ENCODE measurements around the gene ERAP2. TPM values are rescaled to one million over a fixed set of nuclear protein-coding genes. Genes with fewer than 3 reads are reported as not detected.

Gene ERAP2
- polyA plus RNA-seq, 1 donor from 2014 or later, result not detected

GRCh38 chr5:96909003-96909402 is 32.7 kb downstream of the ERAP2 start:
- Histone ChIP-seq H3K79me2 (replicated peaks; ENCODE audit: insufficient read depth, low read length) (no peaks in the 10 kb centered on the region), H3K4me2 (ENCODE audit: low read length) (no peak overlapping the region), H3F3A (ENCODE audit: insufficient read depth, low read length, poor library complexity, severe bottlenecking) (no peaks in the 10 kb centered on the region), H3K36me3 (ENCODE audit: insufficient read depth, low read length) (no peaks in the 10 kb centered on the region), H3K4me3 (ENCODE audit: low read length) (no peak overlapping the region), H2AFZ (ENCODE audit: low read depth, low read length) (no peak overlapping the region), H3K9me2 (ENCODE audit: insufficient read depth, low read length) (no peaks in the 10 kb centered on the region), H3K9ac (ENCODE audit: low read length) (no peak overlapping the region), H3K9me3 (ENCODE audit: low read length) (no peaks in the 10 kb centered on the region), H3K27ac (ENCODE audit: low read length) (no peak overlapping the region), H4K20me1 (ENCODE audit: insufficient read depth) (no peaks in the 10 kb centered on the region), H3K27me3 (ENCODE audit: insufficient read depth, low read depth, low read length) (no peaks in the 10 kb centered on the region)
- TF ChIP-seq POLR2AphosphoS5 (IDR thresholded peaks at IDR 0.05), result no peak
- TF ChIP-seq RAD21 (conservative IDR thresholded peaks at IDR 0.05), result no peak
- no peak for TF ChIP-seq TAF1 (IDR thresholded peaks at IDR 0.05; ENCODE audit: low read depth)
- no peak for TF ChIP-seq EZH2 (IDR thresholded peaks at IDR 0.05; ENCODE audit: borderline replicate concordance, insufficient read depth, low read length, poor library complexity, severe bottlenecking)
- TF ChIP-seq EP300 (conservative IDR thresholded peaks at IDR 0.05; ENCODE audit: poor library complexity, severe bottlenecking), result no peak
- TF ChIP-seq MXI1 (conservative IDR thresholded peaks at IDR 0.05; ENCODE audit: poor library complexity, severe bottlenecking), result no peak
- no peak for TF ChIP-seq REST (IDR thresholded peaks at IDR 0.05; ENCODE audit: borderline replicate concordance)
- TF ChIP-seq SMC3 (conservative IDR thresholded peaks at IDR 0.05; ENCODE audit: poor library complexity), result no peak
- no peak for TF ChIP-seq CTCF (IDR thresholded peaks at IDR 0.05; ENCODE audit: poor library complexity, severe bottlenecking)

- Histone ChIP-seq H3K27ac (ENCODE audit: low read length) (no peak overlapping the region), H3K4me3 (ENCODE audit: low read length) (no peak overlapping the region), H3F3A (ENCODE audit: insufficient read depth, low read length, poor library complexity, severe bottlenecking) (no peaks in the 10 kb centered on the region), H3K9ac (ENCODE audit: low read length) (no peak overlapping the region), H3K27me3 (ENCODE audit: insufficient read depth, low read depth, low read length) (no peaks in the 10 kb centered on the region), H4K20me1 (ENCODE audit: insufficient read depth) (no peaks in the 10 kb centered on the region), H3K9me3 (ENCODE audit: low read length) (no peaks in the 10 kb centered on the region), H3K4me2 (ENCODE audit: low read length) (no peak overlapping the region), H3K36me3 (ENCODE audit: insufficient read depth, low read length) (no peaks in the 10 kb centered on the region), H3K9me2 (ENCODE audit: insufficient read depth, low read length) (no peaks in the 10 kb centered on the region), H2AFZ (ENCODE audit: low read depth, low read length) (no peak overlapping the region), H3K79me2 (replicated peaks; ENCODE audit: insufficient read depth, low read length) (no peaks in the 10 kb centered on the region)
- TF ChIP-seq EP300 (conservative IDR thresholded peaks at IDR 0.05; ENCODE audit: poor library complexity, severe bottlenecking) (no peak), EZH2 (IDR thresholded peaks at IDR 0.05; ENCODE audit: borderline replicate concordance, insufficient read depth, low read length, poor library complexity, severe bottlenecking) (no peak), REST (IDR thresholded peaks at IDR 0.05; ENCODE audit: borderline replicate concordance) (no peak), RAD21 (conservative IDR thresholded peaks at IDR 0.05) (no peak), TAF1 (IDR thresholded peaks at IDR 0.05; ENCODE audit: low read depth) (no peak), SMC3 (conservative IDR thresholded peaks at IDR 0.05; ENCODE audit: poor library complexity) (no peak), MXI1 (conservative IDR thresholded peaks at IDR 0.05; ENCODE audit: poor library complexity, severe bottlenecking) (no peak), CTCF (IDR thresholded peaks at IDR 0.05; ENCODE audit: poor library complexity, severe bottlenecking) (no peak), POLR2AphosphoS5 (IDR thresholded peaks at IDR 0.05) (no peak)
Measured at GRCh38 chr5:96909435-96909834, 33.1 kb downstream of the ERAP2 start.
